HUES6 (cell line): ENCODE results near the gene TNFRSF13B.
"Not testable (repeated sequence)": the region's sequence is repeated elsewhere in the genome, so short reads cannot be mapped to it uniquely, and the experiment has no call there.

Experiments used
- H3K27ac ChIP-seq: 2 replicates; pipeline ENCODE4 v1.7.0; 2013; ENCODE audit warnings: low read depth, mild to moderate bottlenecking, low read length, inconsistent platforms
- H3K27me3 ChIP-seq: 2 replicates; pipeline ENCODE4 v1.6.1; 2013; ENCODE audit warnings: low read length; ENCODE audit not compliant: control insufficient read depth, insufficient read depth
- H3K36me3 ChIP-seq: 2 replicates; pipeline ENCODE4 v1.6.1; 2013; ENCODE audit warnings: low read length; ENCODE audit not compliant: control insufficient read depth, insufficient read depth
- H3K4me1 ChIP-seq: 2 replicates; pipeline ENCODE4 v1.6.1; 2013; ENCODE audit warnings: low read length; ENCODE audit not compliant: control insufficient read depth, insufficient read depth
- H3K4me3 ChIP-seq: 2 replicates; pipeline ENCODE4 v1.5.1; 2013; ENCODE audit warnings: low read depth, low read length
- H3K9ac ChIP-seq: one replicate; pipeline ENCODE4 v1.6.1; 2013; ENCODE audit warnings: mild to moderate bottlenecking, low read length
- H3K9me3 ChIP-seq: 2 replicates; pipeline ENCODE4 v1.6.1; 2013; ENCODE audit warnings: low read depth, low read length; ENCODE audit not compliant: control insufficient read depth, insufficient read depth

Gene TNFRSF13B

GRCh38 chr17:17015230-17015629 lies 43.3 kb upstream of the TNFRSF13B start:
- no peaks in the 10 kb centered on the region for H3K36me3 ChIP-seq

GRCh38 chr17:17014748-17015124 lies 42.8 kb upstream of the TNFRSF13B start:
- H3K27me3 ChIP-seq, H3K4me3 ChIP-seq, H3K4me1 ChIP-seq, H3K27ac ChIP-seq, H3K9ac ChIP-seq, H3K36me3 ChIP-seq, H3K9me3 ChIP-seq: not testable (repeated sequence)

More at GRCh38 chr17:17015230-17015629, 43.3 kb upstream of the TNFRSF13B start:
- no peaks in the 10 kb centered on the region for H3K4me1 ChIP-seq
- H3K27ac ChIP-seq = no peak overlapping the region
- no peak overlapping the region for H3K4me3 ChIP-seq
- H3K9me3 ChIP-seq = no peaks in the 10 kb centered on the region
- H3K27me3 ChIP-seq = no peaks in the 10 kb centered on the region
- no peak overlapping the region for H3K9ac ChIP-seq

- not testable (repeated sequence) for H3K4me1 ChIP-seq, H3K27ac ChIP-seq, H3K9ac ChIP-seq, H3K9me3 ChIP-seq, H3K36me3 ChIP-seq, H3K27me3 ChIP-seq, H3K4me3 ChIP-seq
Observed at GRCh38 chr17:17013828-17014747, 42.2 kb upstream of the TNFRSF13B start.

- not testable (repeated sequence) for H3K36me3 ChIP-seq, H3K27me3 ChIP-seq, H3K4me3 ChIP-seq, H3K9ac ChIP-seq, H3K27ac ChIP-seq, H3K9me3 ChIP-seq, H3K4me1 ChIP-seq
Observed at GRCh38 chr17:17011043-17011907, 39.4 kb upstream of the TNFRSF13B start.

- not testable (repeated sequence) for H3K27ac ChIP-seq, H3K36me3 ChIP-seq, H3K27me3 ChIP-seq, H3K4me3 ChIP-seq, H3K4me1 ChIP-seq, H3K9me3 ChIP-seq, H3K9ac ChIP-seq
Observed at GRCh38 chr17:17010545-17011034, 38.7 kb upstream of the TNFRSF13B start.

- not testable (repeated sequence) for H3K9ac ChIP-seq, H3K4me1 ChIP-seq, H3K36me3 ChIP-seq, H3K9me3 ChIP-seq, H3K27me3 ChIP-seq, H3K4me3 ChIP-seq, H3K27ac ChIP-seq
Observed at GRCh38 chr17:17009972-17010371, 38.1 kb upstream of the TNFRSF13B start.

GRCh38 chr17:17008621-17009397 lies 36.9 kb upstream of the TNFRSF13B start:
- not testable (repeated sequence) for H3K4me3 ChIP-seq, H3K4me1 ChIP-seq, H3K9ac ChIP-seq, H3K9me3 ChIP-seq, H3K36me3 ChIP-seq, H3K27ac ChIP-seq, H3K27me3 ChIP-seq

GRCh38 chr17:17007891-17008290 lies 36.0 kb upstream of the TNFRSF13B start:
- H3K9ac ChIP-seq, H3K27me3 ChIP-seq, H3K36me3 ChIP-seq, H3K4me1 ChIP-seq, H3K27ac ChIP-seq, H3K9me3 ChIP-seq, H3K4me3 ChIP-seq: not testable (repeated sequence)

- not testable (repeated sequence) for H3K27me3 ChIP-seq, H3K9me3 ChIP-seq, H3K36me3 ChIP-seq, H3K9ac ChIP-seq, H3K4me1 ChIP-seq, H3K4me3 ChIP-seq, H3K27ac ChIP-seq
Observed at GRCh38 chr17:17004997-17005614, 33.2 kb upstream of the TNFRSF13B start.

- Histone ChIP-seq H3K27me3 (no peaks in the 10 kb centered on the region), H3K9ac (no peak overlapping the region), H3K9me3 (no peaks in the 10 kb centered on the region), H3K4me3 (no peak overlapping the region), H3K27ac (no peak overlapping the region), H3K4me1 (0 out of 2 replicates have a peak, but pooled peaks cover 3% of the 10 kb centered on the region), H3K36me3 (no peaks in the 10 kb centered on the region)
Observed at GRCh38 chr17:17004251-17004996, 32.5 kb upstream of the TNFRSF13B start.
